AG08395 (cell line): ENCODE measurements around the gene SF3B4.
"Not testable (repeated sequence)": the region's sequence is repeated elsewhere in the genome, so short reads cannot be mapped to it uniquely, and the experiment has no call there.

Experiments used
- DNase-seq: peaks from one replicate; pipeline ENCODE4 v3.0.0; 2012; ENCODE audit warnings: mixed read lengths, low spot score

Gene SF3B4

GRCh38 chr1:149887456-149888246 lies 40.0 kb downstream of the SF3B4 start:
- peak; percentile 92 for DNase-seq

GRCh38 chr1:149887196-149887455 lies 40.5 kb downstream of the SF3B4 start:
- DNase-seq: not testable (repeated sequence)

GRCh38 chr1:149886396-149887195 lies 41.0 kb downstream of the SF3B4 start:
- peak; percentile 95 for DNase-seq

GRCh38 chr1:149886121-149886395 lies 41.5 kb downstream of the SF3B4 start:
- DNase-seq: not testable (repeated sequence)

- peak; percentile 89 for DNase-seq
Observed at GRCh38 chr1:149885339-149886120, 42.1 kb downstream of the SF3B4 start.

GRCh38 chr1:149884433-149885338 lies 42.9 kb downstream of the SF3B4 start:
- no peak for DNase-seq

GRCh38 chr1:149883598-149884247 lies 43.9 kb downstream of the SF3B4 start:
- no peak for DNase-seq

GRCh38 chr1:149881876-149882275 lies 45.7 kb downstream of the SF3B4 start:
- no peak for DNase-seq

GRCh38 chr1:149879556-149879955 lies 48.0 kb downstream of the SF3B4 start:
- DNase-seq: no peak

- DNase-seq: no peak
Observed at GRCh38 chr1:149877211-149877946, 50.2 kb downstream of the SF3B4 start.
